PFSK-1 (cell line): Measurements from ENCODE around the gene KRTAP13-4.

ENCODE experiments used
- FOXP2 ChIP-seq: optimal IDR thresholded peaks from 2 replicates; pipeline ENCODE3; 2011; ENCODE audit warnings: borderline replicate concordance, control low read depth, inconsistent platforms; ENCODE audit not compliant: insufficient read depth; ENCODE audit errors: extremely low read length, extremely low read depth
- POLR2AphosphoS5 ChIP-seq: IDR thresholded peaks from 2 replicates; pipeline ENCODE4 v1.6.1; 2012; ENCODE audit warnings: low read depth, mild to moderate bottlenecking, control low read depth, low read length, moderate library complexity
- REST ChIP-seq, 2 experiments: IDR thresholded peaks; 2 replicates each; pipeline versions ENCODE4 v1.6.1 to v1.8.0; 2011 to 2012; ENCODE audit warnings: low read depth in 2 of 2, low read length in 2 of 2, control low read depth in 1 of 2, inconsistent platforms in 1 of 2, mild to moderate bottlenecking in 1 of 2, moderate library complexity in 1 of 2; ENCODE audit not compliant: insufficient read depth in 1 of 2
- SIN3A ChIP-seq: IDR thresholded peaks from 2 replicates; pipeline ENCODE4 v1.6.1; 2012; ENCODE audit warnings: mild to moderate bottlenecking, low read length, moderate library complexity, borderline replicate concordance; ENCODE audit not compliant: insufficient read depth
- TAF1 ChIP-seq: IDR thresholded peaks from 2 replicates; pipeline ENCODE4 v1.6.1; 2012; ENCODE audit warnings: low read length, control low read depth, borderline replicate concordance; ENCODE audit not compliant: insufficient read depth

Gene KRTAP13-4

DNA sequence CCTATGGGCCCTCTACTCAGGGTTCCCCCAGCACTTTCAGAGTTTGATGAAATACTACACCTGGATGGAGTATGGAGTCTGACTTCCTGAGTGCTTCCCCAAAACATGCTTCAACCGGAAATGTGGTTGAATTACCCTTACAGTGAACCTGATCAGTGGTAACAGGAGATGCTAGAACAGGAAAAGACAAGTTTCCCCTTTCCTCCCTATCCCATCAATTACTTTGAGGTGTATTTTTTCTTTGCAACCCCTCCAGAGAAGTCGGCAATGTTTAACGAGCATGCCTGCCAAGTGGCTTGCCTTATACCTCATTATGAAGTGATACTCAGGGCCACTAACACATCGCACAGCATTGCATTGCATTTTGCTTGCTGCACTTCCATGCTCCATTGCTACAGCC is 17.0 kb downstream of the KRTAP13-4 start:
- TF ChIP-seq TAF1 (no peak), REST (IDR thresholded peaks at IDR 0.05; ENCODE audit: insufficient read depth in 1 of 2, low read depth in 2 of 2, low read length in 2 of 2) (no peak), POLR2AphosphoS5 (no peak), FOXP2 (no peak), SIN3A (no peak)

GRCh38 chr21:30448514-30448913 is 18.5 kb downstream of the KRTAP13-4 start:
- no peak for TF ChIP-seq TAF1
- no peak for TF ChIP-seq POLR2AphosphoS5
- no peak for TF ChIP-seq SIN3A
- no peak for TF ChIP-seq REST (IDR thresholded peaks at IDR 0.05; ENCODE audit: insufficient read depth in 1 of 2, low read depth in 2 of 2, low read length in 2 of 2)
- TF ChIP-seq FOXP2 = no peak

DNA sequence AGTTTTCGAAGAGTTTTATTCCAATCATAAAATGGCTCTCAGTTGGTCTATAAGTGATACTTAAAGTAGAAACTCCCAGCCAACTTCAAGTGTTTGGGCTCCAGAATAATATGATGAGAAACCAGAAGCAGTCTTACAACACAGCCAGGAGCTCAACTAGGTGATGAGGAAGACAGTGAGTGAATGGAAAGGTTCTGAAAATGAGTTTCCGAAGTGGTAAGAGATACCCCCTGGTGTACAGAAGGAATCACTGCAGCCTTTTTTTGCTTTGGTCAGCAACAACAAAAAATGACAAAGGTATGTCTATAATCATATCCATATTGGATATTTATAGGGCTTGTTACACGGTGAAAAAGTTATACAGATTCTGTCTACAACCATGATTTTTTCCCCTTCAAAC is 33.7 kb downstream of the KRTAP13-4 start:
- TF ChIP-seq REST (IDR thresholded peaks at IDR 0.05; ENCODE audit: insufficient read depth in 1 of 2, low read depth in 2 of 2, low read length in 2 of 2) (no peak), FOXP2 (no peak)

GRCh38 chr21:30468900-30469714 is 39.1 kb downstream of the KRTAP13-4 start:
- no peak for TF ChIP-seq POLR2AphosphoS5
- no peak for TF ChIP-seq REST (IDR thresholded peaks at IDR 0.05; ENCODE audit: insufficient read depth in 1 of 2, low read depth in 2 of 2, low read length in 2 of 2)
- TF ChIP-seq FOXP2 = no peak
- TF ChIP-seq TAF1 = no peak
- no peak for TF ChIP-seq SIN3A

DNA sequence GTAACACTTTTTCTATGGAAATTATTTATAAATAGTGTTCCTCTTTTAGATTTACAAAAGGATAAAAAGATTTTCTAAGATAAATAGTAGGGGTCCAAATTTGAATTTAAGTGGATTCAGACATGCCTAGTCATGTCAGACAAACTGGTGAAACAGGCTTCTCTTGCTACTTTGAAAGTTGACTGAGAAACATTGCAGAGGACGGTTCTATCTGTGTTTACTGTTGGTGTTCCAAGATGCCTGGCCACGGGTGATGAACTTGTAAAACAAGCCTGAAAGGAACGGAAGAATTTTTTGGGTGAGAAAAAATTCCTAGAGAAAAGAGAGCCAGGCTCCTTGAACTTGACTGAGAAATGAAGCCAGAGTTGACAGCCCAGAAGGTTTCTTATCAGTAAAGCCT is 48.0 kb downstream of the KRTAP13-4 start:
- no peak for TF ChIP-seq REST (IDR thresholded peaks at IDR 0.05; ENCODE audit: insufficient read depth in 1 of 2, low read depth in 2 of 2, low read length in 2 of 2)
- no peak for TF ChIP-seq SIN3A
- TF ChIP-seq FOXP2 = no peak
- TF ChIP-seq TAF1 = no peak
- no peak for TF ChIP-seq POLR2AphosphoS5
